HG03342 (cell line): ENCODE data around the gene ADAMTS13.
A peak's percentile ranks its signal among the peaks of the same experiment; 100 is the strongest.

Experiments
- ATAC-seq: cut with Tn5 transposase; IDR thresholded peaks from one replicate; pipeline ENCODE4 v1.9.1; 2021; ENCODE audit warnings: mild to moderate bottlenecking, moderate library complexity; ENCODE audit not compliant: unreplicated experiment

Gene ADAMTS13

DNA sequence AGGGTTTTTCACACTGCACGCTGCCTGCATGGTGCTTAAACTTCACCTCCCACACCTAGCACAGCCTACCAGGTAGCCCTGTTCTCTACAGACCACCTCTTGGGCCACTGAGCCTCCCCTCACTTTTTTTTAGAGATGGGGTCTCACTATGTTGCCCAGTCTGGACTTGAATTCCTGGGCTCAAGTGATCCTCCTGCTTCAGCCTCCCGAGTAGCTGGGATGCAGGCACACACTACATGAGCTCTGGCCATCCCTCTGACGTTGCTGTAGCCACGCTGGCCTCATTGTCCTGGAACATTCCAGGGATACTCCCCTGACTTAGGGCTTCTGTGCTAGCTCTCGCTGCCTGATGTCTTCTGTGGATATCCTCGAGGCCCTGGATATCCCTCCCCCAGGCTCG, 30.4 kb downstream of the ADAMTS13 start:
- no peak for ATAC-seq

DNA sequence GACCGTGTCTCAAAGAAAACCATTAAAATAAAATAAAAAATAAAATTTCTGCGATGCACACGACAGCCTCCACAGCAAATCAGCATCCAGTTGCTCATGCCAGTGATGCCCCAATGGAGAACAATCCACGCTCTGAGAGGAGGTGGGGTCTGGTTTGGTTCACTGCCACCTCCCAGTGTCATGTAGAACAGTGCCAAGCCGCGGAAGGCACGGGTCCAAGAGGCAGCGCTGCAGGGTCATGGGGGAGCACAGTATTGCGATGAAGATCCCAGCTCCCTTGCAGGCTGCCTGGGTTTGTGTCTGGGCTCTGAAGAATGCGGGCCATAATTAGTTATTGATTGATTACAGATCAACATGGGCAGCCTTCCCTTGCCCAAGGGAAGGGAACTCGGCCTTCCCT, 31.5 kb downstream of the ADAMTS13 start:
- no peak for ATAC-seq

DNA sequence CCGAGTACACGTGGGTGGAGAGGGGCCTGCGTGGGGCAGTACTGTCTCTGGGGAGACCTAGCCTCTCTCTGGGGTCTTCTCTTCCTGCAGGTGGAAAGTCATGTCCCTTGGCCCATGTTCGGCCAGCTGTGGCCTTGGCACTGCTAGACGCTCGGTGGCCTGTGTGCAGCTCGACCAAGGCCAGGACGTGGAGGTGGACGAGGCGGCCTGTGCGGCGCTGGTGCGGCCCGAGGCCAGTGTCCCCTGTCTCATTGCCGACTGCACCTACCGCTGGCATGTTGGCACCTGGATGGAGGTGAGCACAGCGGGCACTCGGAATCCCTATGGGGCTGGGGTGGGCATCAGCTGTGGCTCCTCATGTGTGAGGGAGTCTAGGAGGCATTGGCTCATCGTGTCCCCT, 32.2 kb downstream of the ADAMTS13 start:
- no peak for ATAC-seq

- ATAC-seq, result no peak
Observed at GRCh38 chr9:133454943-133455673, 32.9 kb downstream of the ADAMTS13 start.

GRCh38 chr9:133455936-133456335, 33.8 kb downstream of the ADAMTS13 start:
- ATAC-seq, result no peak

DNA sequence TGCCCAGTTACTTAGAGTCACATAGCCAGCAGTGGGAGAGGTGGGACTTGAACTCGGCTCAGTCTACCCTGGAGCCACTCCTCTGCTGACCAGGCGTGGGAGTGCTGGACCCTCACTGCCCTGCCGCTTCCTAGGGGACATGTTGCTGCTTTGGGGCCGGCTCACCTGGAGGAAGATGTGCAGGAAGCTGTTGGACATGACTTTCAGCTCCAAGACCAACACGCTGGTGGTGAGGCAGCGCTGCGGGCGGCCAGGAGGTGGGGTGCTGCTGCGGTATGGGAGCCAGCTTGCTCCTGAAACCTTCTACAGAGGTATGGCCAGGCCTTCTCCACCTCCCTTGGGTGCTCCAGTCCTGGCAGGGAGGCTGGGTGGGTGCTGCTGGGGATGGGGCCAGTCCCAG, 34.2 kb downstream of the ADAMTS13 start:
- no peak for ATAC-seq

DNA sequence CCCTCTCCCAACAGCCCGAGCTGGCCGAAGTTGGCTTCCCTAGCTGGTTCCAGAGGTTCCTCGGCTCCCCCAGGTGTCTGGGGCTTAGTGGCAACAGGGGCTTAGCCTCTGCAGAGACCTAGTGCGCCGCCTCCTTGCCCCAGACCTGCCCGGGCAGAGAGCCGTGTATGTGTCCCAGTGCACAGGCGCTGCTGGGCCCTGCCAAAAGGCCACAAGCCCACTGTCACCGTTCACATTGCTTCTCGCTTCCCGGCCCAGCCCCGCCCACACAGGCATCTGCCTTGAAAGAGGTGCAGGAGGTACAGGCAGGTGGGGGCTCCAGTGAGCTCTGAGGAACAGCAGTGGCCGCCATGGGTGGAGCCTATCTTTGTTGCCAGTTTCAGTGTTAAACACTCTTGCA, 35.1 kb downstream of the ADAMTS13 start:
- ATAC-seq, result no peak

DNA sequence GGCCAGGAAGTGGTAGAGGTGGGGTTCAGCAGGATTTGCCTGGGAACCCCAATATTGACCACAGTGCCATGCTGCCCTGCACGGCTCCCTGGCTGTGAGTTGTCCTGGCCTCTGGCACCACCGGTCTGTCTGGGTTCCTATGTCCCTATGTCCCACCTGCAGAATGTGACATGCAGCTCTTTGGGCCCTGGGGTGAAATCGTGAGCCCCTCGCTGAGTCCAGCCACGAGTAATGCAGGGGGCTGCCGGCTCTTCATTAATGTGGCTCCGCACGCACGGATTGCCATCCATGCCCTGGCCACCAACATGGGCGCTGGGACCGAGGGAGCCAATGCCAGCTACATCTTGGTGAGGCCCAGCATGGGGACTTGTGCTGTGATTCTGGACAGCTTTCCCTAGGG, 35.6 kb downstream of the ADAMTS13 start:
- no peak for ATAC-seq

DNA sequence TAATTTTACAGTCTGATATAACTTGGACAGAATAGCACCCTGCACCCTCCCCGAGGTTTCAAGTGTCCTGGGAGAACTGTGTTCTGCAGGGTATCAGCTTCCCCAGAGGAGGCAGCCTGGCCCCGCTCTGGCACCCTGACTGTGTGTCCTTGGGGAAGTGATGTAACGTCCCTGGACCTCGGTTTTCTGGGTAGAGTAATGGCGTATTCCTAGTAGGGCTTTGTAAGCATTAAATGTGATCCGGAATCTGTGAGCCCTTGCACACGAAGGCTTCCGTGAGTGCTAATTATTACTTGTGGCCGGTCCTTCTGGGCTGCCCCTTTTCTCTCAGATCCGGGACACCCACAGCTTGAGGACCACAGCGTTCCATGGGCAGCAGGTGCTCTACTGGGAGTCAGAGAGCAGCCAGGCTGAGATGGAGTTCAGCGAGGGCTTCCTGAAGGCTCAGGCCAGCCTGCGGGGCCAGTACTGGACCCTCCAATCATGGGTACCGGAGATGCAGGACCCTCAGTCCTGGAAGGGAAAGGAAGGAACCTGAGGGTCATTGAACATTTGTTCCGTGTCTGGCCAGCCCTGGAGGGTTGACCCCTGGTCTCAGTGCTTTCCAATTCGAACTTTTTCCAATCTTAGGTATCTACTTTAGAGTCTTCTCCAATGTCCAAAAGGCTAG, 36.6 kb downstream of the ADAMTS13 start:
- ATAC-seq, result no peak

GRCh38 chr9:133459476-133460404, 37.6 kb downstream of the ADAMTS13 start, which contains the start of gene CACFD1:
Gene CACFD1, plus strand, starts transcription at chr9:133459978. Its CDS starts 89 bp downstream, at chr9:133460067.
- ATAC-seq, result peak; percentile 71

DNA sequence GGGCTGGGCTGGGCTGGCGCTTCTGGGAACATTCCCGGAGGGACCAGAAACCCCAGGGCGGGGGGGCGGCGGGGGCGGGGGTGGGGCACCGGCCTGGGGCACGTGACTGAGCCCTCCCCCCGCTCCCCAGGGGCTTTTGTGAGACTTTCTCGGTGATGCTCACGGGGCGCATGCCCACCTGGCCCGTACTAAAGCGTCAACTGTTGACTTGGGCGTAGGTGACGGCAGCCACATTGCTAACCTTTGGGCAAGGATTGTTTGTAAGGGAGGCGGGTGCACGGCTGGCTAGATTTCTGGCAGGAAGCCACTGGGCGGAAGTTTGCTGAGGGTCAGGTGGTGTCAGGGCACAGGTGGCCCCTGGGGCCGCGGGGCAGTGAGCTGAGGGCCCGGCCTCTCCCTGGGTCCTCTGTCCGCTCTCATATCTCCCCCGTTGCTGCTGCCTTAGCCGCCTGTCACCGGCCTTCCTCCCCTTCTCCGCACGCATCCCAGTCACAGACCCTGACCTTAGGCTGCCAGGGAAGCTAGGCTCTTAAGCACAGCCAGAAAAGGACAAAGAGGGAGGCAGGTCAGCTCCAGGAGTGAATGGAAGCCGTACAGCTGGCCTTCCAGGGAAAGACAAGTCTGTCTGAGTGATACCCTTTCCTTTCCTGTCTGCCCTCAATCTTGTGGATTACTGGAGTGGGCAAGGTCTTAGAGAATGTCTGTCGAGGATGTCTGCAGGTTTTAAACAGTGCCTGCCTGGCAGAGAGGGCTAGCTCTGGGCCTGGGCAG, 38.4 kb downstream of the ADAMTS13 start:
- ATAC-seq, result peak; percentile 26

GRCh38 chr9:133461975-133462374, 39.8 kb downstream of the ADAMTS13 start:
- no peak for ATAC-seq

GRCh38 chr9:133463234-133463863, 41.2 kb downstream of the ADAMTS13 start:
- no peak for ATAC-seq

DNA sequence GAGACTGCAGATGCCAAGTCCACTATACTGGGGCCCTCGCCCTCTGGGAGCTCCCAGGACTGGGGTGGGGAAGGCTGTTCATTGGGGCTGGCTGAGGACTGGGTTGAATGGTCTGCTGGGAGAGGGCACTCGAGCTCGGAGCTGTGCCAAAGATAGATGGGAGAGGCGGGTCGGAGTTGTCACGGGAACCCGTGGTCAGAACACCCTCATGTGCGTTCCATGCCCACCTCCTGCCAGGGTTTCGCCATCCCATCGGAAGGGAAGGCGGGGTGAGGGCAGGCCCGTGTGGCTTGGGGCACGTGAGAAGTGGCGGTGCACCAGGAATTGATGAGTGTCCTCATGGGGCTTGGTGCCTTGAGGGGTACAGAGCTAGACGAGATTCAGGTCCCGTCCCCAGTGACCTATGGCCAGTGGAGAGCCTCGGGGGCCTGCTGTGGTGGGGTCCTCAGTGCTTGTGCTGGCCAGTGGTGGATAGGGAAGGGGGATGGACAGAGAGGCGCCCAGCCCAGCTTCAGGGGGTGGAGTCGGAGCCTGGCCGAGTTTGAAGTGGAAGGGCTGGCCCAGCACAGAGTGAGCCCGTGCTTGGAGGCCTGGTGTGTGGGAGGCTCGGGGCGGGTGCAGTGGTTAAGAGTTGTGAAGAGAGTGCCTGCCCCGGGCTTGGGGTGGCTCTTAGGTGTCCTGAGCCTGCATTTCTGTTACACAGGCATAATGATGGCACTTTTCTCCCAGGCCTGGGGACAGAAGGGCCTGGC, 41.9 kb downstream of the ADAMTS13 start:
- ATAC-seq, result no peak

DNA sequence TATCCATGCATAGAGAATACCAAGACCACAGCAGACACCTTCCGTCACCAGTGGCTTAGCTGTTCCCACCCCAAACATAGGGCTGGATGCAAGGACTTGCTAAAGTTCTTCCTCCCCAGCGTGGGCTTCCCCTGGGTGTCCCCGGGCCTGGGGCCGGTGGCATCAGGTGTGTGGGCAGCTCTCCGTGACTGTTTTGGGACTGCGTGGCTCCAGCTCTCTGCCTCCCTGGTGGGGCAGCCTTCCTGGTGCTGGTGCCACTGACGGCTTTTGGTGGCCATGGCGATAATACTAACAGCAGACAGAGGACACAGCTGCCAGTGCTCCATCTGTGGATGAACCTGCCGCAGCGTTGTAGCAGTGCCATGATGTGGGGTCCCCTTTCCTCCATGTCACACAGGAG, 42.5 kb downstream of the ADAMTS13 start:
- ATAC-seq, result no peak

- ATAC-seq, result no peak
Observed at GRCh38 chr9:133465984-133466383, 43.8 kb downstream of the ADAMTS13 start.

GRCh38 chr9:133467101-133467500, 44.9 kb downstream of the ADAMTS13 start:
- ATAC-seq, result no peak

DNA sequence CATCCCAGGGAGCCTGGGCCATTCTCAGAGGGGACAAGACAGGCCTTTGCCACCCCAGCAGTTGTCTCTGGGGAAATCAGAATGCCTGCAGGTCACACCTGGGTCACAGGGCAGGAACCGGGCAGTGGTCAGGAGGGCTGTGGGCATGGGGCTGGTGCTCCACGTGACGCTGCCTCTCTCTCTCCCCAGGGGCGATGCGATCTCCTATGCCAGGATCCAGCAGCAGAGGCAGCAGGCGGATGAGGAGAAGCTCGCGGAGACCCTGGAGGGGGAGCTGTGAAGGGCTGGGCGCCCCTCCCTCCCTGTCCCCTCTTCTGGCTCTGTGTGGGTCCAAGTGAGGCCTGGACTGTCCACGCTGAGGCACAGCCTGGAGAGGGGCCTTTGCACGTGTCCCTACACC, 46.2 kb downstream of the ADAMTS13 start:
- ATAC-seq, result no peak

DNA sequence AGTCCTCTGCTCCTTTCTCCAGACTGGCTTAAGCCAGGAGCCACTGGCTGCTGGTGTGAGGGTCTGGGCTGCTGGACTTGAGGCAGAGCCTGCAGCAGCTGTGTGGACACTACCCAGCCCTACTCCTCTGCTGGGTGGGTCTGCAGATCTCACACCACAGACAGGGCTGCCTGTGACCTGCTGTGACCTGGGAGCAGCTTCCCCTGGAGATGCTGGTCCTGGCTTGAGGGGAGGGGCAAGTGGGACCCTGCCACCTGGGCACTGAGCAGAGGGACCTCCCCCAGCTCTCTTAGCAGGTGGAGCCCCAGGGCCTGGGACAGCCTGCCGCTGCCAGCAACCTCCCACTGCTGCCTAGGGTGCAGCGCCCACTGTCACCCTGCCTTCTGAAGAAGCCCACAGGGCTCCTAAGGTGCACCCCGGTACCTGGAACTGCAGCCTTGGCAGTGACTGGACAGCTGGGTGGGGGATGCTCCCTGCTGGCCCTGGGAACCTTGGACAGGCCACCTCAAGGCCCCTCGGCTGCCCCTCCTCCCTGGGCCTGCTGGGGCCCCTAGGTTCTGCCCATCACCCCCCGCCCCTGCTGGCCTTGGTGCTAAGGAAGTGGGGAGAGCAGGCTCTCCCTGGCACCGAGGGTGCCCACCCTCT, 46.7 kb downstream of the ADAMTS13 start:
- ATAC-seq, result no peak
